Pancreas (tissue), 10 donors: ENCODE data around the gene ORC2. TPM values are rescaled to one million over a fixed set of nuclear protein-coding genes. Genes with fewer than 3 reads are reported as not detected.

Experiments used
- ATAC-seq, 4 donors: fragments of 200-7000 bp; cut with Tn5 transposase; one replicate each; pipeline versions ENCODE4 v1.8.0 to v1.9.1; 2020; ENCODE audit warnings: mild to moderate bottlenecking in 4 of 4, moderate library complexity in 4 of 4
- DNase-seq, 6 donors: peaks; one replicate each; pipeline ENCODE4 v3.0.0-alpha.2; 2020
- FAIRE-seq: peaks from 2 replicates; lab custom pipeline; 2012; peaks lifted over from hg19 to GRCh38; lab: Jason Lieb, UNC
- H3K27ac ChIP-seq, 4 donors: fragments of 200-600 bp; sonication (generic); 1 replicate in 3 of 4; 2 replicates in 1 of 4; pipeline versions ENCODE4 v1.5.0 to v1.8.0; 2020
- H3K27me3 ChIP-seq, 4 donors: fragments of 200-600 bp; one replicate each; pipeline ENCODE4 v1.8.0; 2021
- H3K36me3 ChIP-seq, 3 donors: fragments of 200-600 bp; sonication (generic) in 1 of 3; one replicate each; pipeline versions ENCODE4 v1.5.0 to v1.8.0; 2020 to 2021
- H3K4me1 ChIP-seq, 3 donors: fragments of 200-600 bp; one replicate each; pipeline ENCODE4 v1.8.0; 2021
- H3K4me3 ChIP-seq, 4 donors: fragments of 200-600 bp; sonication (generic) in 2 of 4; one replicate each; pipeline versions ENCODE4 v1.5.0 to v1.8.0; 2020 to 2021
- H3K9me3 ChIP-seq, 4 donors: fragments of 200-600 bp; one replicate each; pipeline ENCODE4 v1.8.0; 2021
- CTCF ChIP-seq, 4 donors: fragments of 200-600 bp; sonication (generic) in 3 of 4; IDR thresholded peaks; one replicate each; pipeline versions ENCODE4 v1.5.0 to v1.8.0; 2021; ENCODE audit warnings: antibody characterized with exemption in 4 of 4
- WGBS, 2 donors: extraction: QIAGEN DNeasy Blood & Tissue Kit; methylation state at CpG; one replicate each; pipeline ENCODE4 v1.1.7; 2013; 5-methylcytosine and 5-hydroxymethylcytosine counted together
- intact Hi-C, 3 donors: fragments of 100-400 bp; cut with DNase I; formaldehyde crosslinking; loops; one replicate each; pipeline versions ENCODE4 v1.11.1 to v1.14.2; 2022
- polyA plus RNA-seq, 2 donors: library from polyadenylated mRNA; stranded (reverse); fragments of 200-250 nt; gene quantifications; one replicate each; pipeline ENCODE4 v1.2.3, GENCODE V29; 2013
- total RNA-seq, 6 donors: library from RNA; stranded (reverse); fragmentation: NEBNext Ultra II Directional in 4 of 6; extraction: Animal tissue kit (Norgen Biotek cat#: 25700) in 4 of 6; gene quantifications; one replicate each; pipeline versions ENCODE4 v1.2.1 to v1.2.4, GENCODE V29; 2021 to 2023
- donor health status: healthy with polysubstance abuse.
- donor health status: DM: no; HTN: no; CAD: no; lungs with moderate emphysema.
- donor health status: DM: no; HTN: no; CAD: no.
- donor health status: control.
- donor health status: control.
- donor health status: Bipolar disorder and iron deficiency.
- donor health status: DM: yes; HTN: yes; CAD: no.
- donor health status: DM: no; HTN: no; CAD: no.
- donor health status: DM: no; HTN: no; CAD: no.
- donor health status: DM: yes; HTN: yes; CAD: no.

ORC2 gene
- 10 to 100 TPM; 11.1 to 17.8 (median 14.4) TPM for total RNA-seq
- polyA plus RNA-seq = 1 to 10 TPM; 9.2 to 9.3 TPM

- Histone ChIP-seq H3K4me1 (peaks cover 3 to 29% (median 11%) of the 10 kb centered on the region in 3 donors), H3K4me3 (peak within 1 kb of the TSS; percentile 62 to 96 (median 90)), H3K27ac (peak within 1 kb of the TSS; percentile 82 to 93 (median 87)), H3K27me3 (no peaks in the 10 kb centered on the region), H3K36me3 (no peaks in the 10 kb centered on the region), H3K9me3 (no peaks in the 10 kb centered on the region)
- DNase-seq (peak; percentile 94 to 98 (median 96)), ATAC-seq (peak; percentile 98 to 100 (median 98)), FAIRE-seq (no peak)
- 0% methylated on average over 58 to 61 of the region's 61 CpGs for WGBS, 2 donors
- peak; percentile 26 to 44 (median 32) for TF ChIP-seq CTCF (IDR thresholded peaks at IDR 0.05)
- intact Hi-C loops = no loop called here
Observed at GRCh38 chr2:200963124-200963917, at the start of gene ORC2. ORC2 (minus strand) TSS chr2:200963660; CDS start chr2:200958123, 5,537 bp downstream.

- H3K27ac ChIP-seq = peak overlapping the region in 1 of 4 donors; percentile 57
- peaks cover 6 to 15% (median 7%) of the 10 kb centered on the region in 3 donors for H3K4me1 ChIP-seq
- no peaks in the 10 kb centered on the region for H3K27me3 ChIP-seq
- no peaks in the 10 kb centered on the region for H3K9me3 ChIP-seq
- 81 to 85% methylated on average over 2 of the region's 2 CpGs for WGBS, 2 donors
- intact Hi-C loops = no loop called here
- no peak for TF ChIP-seq CTCF (IDR thresholded peaks at IDR 0.05)
- no peaks in the 10 kb centered on the region for H3K36me3 ChIP-seq
- ATAC-seq = peak in 2 of 4 donors; percentile 51 to 68
- FAIRE-seq = no peak
- no peak overlapping the region for H3K4me3 ChIP-seq
- DNase-seq = no peak
Observed at GRCh38 chr2:201008296-201008829, 44.9 kb upstream of the ORC2 start.

GRCh38 chr2:201007584-201007998 is 44.1 kb upstream of the ORC2 start:
- DNase-seq (no peak), ATAC-seq (peak in 3 of 4 donors; percentile 37 to 61 (median 42)), FAIRE-seq (no peak)
- intact Hi-C loops = no loop called here
- no peak for TF ChIP-seq CTCF (IDR thresholded peaks at IDR 0.05)
- no peaks in the 10 kb centered on the region for H3K27me3 ChIP-seq
- no peaks in the 10 kb centered on the region for H3K36me3 ChIP-seq
- no peak overlapping the region for H3K4me3 ChIP-seq
- H3K9me3 ChIP-seq = no peaks in the 10 kb centered on the region
- WGBS, 2 donors = 21 to 26% methylated on average over 3 of the region's 3 CpGs
- H3K27ac ChIP-seq = peak overlapping the region in 1 of 4 donors; percentile 11
- H3K4me1 ChIP-seq = peaks cover 6 to 15% (median 7%) of the 10 kb centered on the region in 3 donors

- no peak for DNase-seq
- FAIRE-seq = no peak
- intact Hi-C loops = no loop called here
- no peak for TF ChIP-seq CTCF (IDR thresholded peaks at IDR 0.05)
- ATAC-seq = peak; percentile 46 to 64 (median 56)
- Histone ChIP-seq H3K9me3 (no peaks in the 10 kb centered on the region), H3K4me1 (peaks cover 6 to 15% (median 7%) of the 10 kb centered on the region in 3 donors), H3K27me3 (no peaks in the 10 kb centered on the region), H3K36me3 (no peaks in the 10 kb centered on the region), H3K4me3 (no peak overlapping the region), H3K27ac (no peak overlapping the region)
Observed at GRCh38 chr2:201006704-201007103, 43.2 kb upstream of the ORC2 start.
